GM21723 (cell line): Measurements from ENCODE around the gene ITLN1.
A peak's percentile ranks its signal among the peaks of the same experiment; 100 is the strongest.
"Not testable (repeated sequence)": the region's sequence is repeated elsewhere in the genome, so short reads cannot be mapped to it uniquely, and the experiment has no call there.

Experiments
- ATAC-seq: cut with Tn5 transposase; IDR thresholded peaks from one replicate; pipeline ENCODE4 v1.9.1; 2021; ENCODE audit warnings: mild to moderate bottlenecking, moderate library complexity; ENCODE audit not compliant: unreplicated experiment

The ITLN1 gene

GRCh38 chr1:160883581-160884513 is 1.1 kb downstream of the ITLN1 start:
- no peak for ATAC-seq

GRCh38 chr1:160882582-160882981 is 2.4 kb downstream of the ITLN1 start:
- ATAC-seq = no peak

DNA sequence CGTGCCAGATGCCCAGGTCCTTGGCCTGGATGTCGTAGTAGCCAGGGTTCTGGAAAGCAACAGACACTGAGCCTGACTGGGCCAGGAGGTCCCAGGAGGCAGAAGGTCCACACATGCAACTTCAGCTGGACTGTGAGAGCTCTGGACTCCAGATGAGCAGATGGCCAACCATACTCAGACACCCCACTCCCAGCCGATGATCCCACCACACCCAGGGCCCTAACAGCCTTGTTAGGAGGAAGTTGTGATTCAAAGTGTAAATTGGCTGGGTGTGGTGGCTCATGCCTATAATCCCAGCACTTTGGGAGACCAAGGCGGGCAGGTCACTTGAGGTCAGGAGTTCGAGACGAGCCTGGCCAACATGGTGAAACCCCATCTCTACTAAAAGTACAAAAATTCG is 3.7 kb downstream of the ITLN1 start:
- ATAC-seq = not testable (repeated sequence)

- ATAC-seq = no peak
These were observed 4.8 kb downstream of the ITLN1 start for GRCh38 chr1:160880216-160880615.

DNA sequence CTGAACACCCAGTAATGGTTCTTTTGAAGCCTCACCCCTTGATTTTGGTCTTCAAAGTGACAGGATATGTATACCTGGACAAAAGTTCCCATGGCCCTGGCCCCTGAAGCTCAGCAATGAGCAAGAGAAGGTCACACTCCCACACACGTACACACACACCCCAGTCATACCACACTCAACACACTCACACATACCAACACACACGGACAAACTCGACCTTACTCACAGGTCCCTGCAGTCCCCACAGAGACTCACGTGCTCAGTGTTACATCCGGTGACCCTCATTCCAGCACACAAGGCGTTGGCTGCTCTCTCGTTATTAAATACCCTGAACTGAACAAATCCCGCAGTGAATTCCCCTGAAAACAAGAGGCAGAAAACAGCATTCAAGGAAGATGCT is 5.9 kb downstream of the ITLN1 start:
- no peak for ATAC-seq

- ATAC-seq = no peak
These were observed 7.8 kb downstream of the ITLN1 start for GRCh38 chr1:160877221-160877620.

GRCh38 chr1:160876311-160876710 is 8.7 kb downstream of the ITLN1 start:
- ATAC-seq = no peak

GRCh38 chr1:160875591-160875990 is 9.4 kb downstream of the ITLN1 start:
- ATAC-seq = not testable (repeated sequence)

- no peak for ATAC-seq
These were observed 10.0 kb downstream of the ITLN1 start for GRCh38 chr1:160874935-160875334.

GRCh38 chr1:160868141-160868540 is 16.8 kb downstream of the ITLN1 start:
- ATAC-seq = no peak

- not testable (repeated sequence) for ATAC-seq
These were observed 17.3 kb downstream of the ITLN1 start for GRCh38 chr1:160867651-160868050.

- ATAC-seq = no peak
These were observed 18.2 kb downstream of the ITLN1 start for GRCh38 chr1:160866695-160867260.

GRCh38 chr1:160866001-160866694 is 18.8 kb downstream of the ITLN1 start:
- no peak for ATAC-seq

- no peak for ATAC-seq
These were observed 19.6 kb downstream of the ITLN1 start for GRCh38 chr1:160865337-160865736.

DNA sequence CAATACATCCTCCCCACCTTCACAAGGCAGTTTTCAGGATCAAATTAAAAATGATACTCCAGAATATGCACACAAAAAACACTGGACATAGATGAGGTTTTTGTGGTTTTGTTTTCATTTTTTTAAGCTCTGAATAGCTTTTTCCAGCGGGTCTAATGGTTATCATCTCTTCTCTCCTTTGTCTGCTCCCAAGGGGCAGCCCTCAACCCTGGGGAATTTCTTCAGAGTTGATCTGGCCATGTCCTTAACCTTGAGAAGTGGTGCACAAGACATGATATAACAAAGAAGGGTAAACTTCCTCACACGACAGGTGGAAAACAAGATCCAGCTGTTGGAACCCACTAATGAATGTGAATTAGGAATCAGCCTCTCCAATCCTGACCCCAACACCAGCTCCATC is 20.8 kb downstream of the ITLN1 start:
- ATAC-seq = no peak

- no peak for ATAC-seq
These were observed 21.2 kb downstream of the ITLN1 start for GRCh38 chr1:160863774-160864131.

DNA sequence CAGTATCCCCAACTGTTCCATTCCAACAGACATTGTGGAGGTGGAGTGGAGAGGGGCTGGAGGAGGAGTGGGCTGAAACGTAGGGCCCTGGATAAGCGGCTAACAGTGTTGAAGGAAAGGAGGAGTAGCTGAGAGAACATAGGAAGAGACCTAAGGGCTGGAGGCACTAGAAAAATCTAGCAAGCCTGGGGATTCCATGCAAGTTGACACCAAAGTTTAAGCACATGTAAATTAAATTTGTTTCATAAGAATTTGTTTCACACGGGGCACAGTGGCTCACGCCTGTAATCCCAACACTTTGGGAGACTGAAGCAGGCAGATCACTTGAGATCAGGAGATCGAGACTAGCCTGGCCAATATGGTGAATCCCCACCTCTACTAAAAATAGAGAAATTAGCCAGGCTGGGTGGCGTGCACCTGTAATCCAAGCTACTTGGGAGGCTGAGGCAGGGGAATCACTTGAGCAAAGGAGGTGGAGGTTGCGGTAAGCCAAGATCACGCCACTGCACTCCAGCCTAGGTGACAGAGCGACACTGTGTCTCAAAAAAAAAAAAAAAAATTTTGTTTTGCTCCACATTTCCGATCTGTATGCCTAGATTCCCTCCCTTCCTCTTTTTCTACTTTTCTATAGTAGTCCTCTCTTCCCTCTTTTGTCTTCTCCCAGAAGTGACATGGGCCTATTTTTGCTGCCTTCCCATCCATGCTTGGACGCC is 21.8 kb downstream of the ITLN1 start:
- no peak for ATAC-seq

DNA sequence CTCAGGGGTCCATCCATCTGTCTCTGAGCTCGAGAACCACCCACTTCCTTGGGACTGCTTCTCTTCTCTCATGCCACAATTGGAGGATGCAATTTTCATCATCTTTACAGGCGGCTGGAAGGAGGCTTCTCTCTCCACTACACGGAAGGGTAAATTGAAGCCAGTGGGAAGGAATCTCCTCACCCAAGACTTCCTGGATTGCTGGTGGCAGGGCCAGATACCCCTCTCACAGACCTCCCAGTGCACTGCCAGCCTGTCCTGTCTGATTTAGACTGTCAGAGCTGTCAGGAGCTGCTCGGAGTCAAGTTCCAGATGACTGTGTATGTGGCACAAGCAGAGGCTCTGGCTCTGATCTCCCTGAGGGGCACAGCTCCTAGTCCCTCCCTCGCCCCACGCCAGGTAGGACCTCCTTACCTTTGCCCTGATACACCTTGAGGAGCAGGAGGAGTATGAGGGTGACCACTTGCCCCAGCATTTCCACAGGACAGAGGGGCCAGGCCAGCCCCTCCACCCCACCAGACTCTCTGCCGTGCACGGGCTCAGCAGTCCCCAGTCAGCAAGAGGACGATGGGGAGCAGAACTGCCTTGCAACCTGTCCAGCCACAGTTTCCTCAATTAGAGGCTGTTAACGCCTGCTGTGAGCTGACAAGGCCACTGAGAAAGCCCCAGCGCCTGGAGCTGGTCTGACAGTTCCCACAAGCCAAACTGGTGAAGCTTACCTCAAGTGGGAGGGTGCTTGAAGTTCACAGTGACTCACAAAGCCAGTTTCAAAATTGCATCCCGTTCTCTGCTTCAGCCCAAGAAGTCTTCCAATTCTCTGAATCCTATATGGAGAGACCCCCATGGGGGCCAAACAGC is 22.5 kb downstream of the ITLN1 start, which contains the start of gene CD244:
Gene CD244, minus strand, starts transcription at position 685 of the 858 bp plus-strand sequence. Its CDS starts 210 bp downstream, at position 475.
- ATAC-seq = peak; percentile 84

DNA sequence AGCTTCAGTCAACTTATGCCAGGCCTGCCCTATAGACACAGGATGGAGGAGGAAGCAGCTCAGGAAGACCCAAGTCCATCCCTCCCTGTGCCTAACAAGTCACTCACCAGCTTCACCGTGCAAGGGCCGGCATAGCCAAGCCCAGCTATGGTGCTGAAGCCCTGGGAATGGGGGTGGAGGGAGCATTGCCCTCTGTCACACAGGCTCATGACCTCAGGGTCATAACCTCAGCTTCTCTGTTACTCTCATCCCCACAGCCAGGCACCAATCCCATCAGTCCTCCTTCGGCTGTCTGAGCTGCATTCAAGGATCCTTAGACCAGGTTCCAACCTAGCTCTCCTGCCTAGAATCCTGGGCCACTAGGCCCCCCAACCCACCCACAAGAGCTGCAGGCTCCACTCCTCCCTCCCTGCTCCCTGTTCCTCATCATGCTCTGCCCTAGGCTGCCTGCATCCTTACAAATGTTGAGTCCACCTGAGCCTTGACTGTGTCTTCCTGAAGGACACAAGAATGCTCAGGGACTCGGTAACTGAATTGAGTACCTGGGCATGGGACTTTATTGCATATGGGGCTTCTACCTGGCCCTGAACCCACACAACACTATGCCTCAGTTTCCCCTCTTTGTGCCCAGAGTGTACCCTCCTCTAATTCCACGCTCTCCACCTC is 24.0 kb downstream of the ITLN1 start:
- ATAC-seq = no peak

GRCh38 chr1:160859166-160859565 is 25.8 kb downstream of the ITLN1 start:
- no peak for ATAC-seq
